Stimulated activated CD4-positive, alpha-beta T cell treated with anti-CD3 and anti-CD28 coated beads, Interleukin-1b, Interleukin-23, amount 100 ng/mL, for 4 hours (primary cell): ENCODE data around the gene NCLN.
"Not testable (repeated sequence)": the region's sequence is repeated elsewhere in the genome, so short reads cannot be mapped to it uniquely, and the experiment has no call there.

Source experiments
- DNase-seq, 2 donors: peaks; one replicate each; pipeline ENCODE4 v3.0.0-alpha.2; 2020; ENCODE audit warnings: low read depth in 2 of 2

Gene NCLN

GRCh38 chr19:3185461-3186159, at the start of gene NCLN:
Gene NCLN, plus strand, starts transcription at chr19:3185930. Its CDS starts 101 bp downstream, at chr19:3186031.
- DNase-seq, result peak; percentile 92

GRCh38 chr19:3135961-3136683, 49.6 kb upstream of the NCLN start, which contains the start of gene GNA15:
Gene GNA15, plus strand, starts transcription at chr19:3136033. Its CDS starts 418 bp downstream, at chr19:3136451.
- DNase-seq, result peak in 1 of 2 donors; percentile 20

GRCh38 chr19:3136684-3137055, 49.1 kb upstream of the NCLN start:
- DNase-seq, result no peak

- no peak for DNase-seq
These were observed 48.6 kb upstream of the NCLN start for GRCh38 chr19:3137119-3137518.

GRCh38 chr19:3138268-3138667, 47.5 kb upstream of the NCLN start:
- DNase-seq, result no peak

- DNase-seq, result no peak
These were observed 45.1 kb upstream of the NCLN start for GRCh38 chr19:3140667-3141038.

GRCh38 chr19:3142292-3142670, 43.4 kb upstream of the NCLN start:
- DNase-seq, result peak in 1 of 2 donors; percentile 40

- no peak for DNase-seq
These were observed 42.9 kb upstream of the NCLN start for GRCh38 chr19:3142781-3143337.

GRCh38 chr19:3145909-3146676, 39.6 kb upstream of the NCLN start:
- DNase-seq, result no peak

- DNase-seq, result peak; percentile 68 to 71
These were observed 39.0 kb upstream of the NCLN start for GRCh38 chr19:3146677-3147100.

GRCh38 chr19:3148503-3148902, 37.2 kb upstream of the NCLN start:
- DNase-seq, result no peak

- no peak for DNase-seq
These were observed 36.6 kb upstream of the NCLN start for GRCh38 chr19:3149089-3149488.

- DNase-seq, result no peak
These were observed 35.9 kb upstream of the NCLN start for GRCh38 chr19:3149526-3150505.

GRCh38 chr19:3150739-3151329, 34.9 kb upstream of the NCLN start:
- no peak for DNase-seq

GRCh38 chr19:3151563-3152418, 33.9 kb upstream of the NCLN start:
- no peak for DNase-seq

GRCh38 chr19:3152419-3152780, 33.3 kb upstream of the NCLN start:
- DNase-seq, result no peak

GRCh38 chr19:3153286-3154230, 32.2 kb upstream of the NCLN start:
- no peak for DNase-seq

GRCh38 chr19:3154447-3154846, 31.3 kb upstream of the NCLN start:
- DNase-seq, result not testable (repeated sequence)
